Left forelimb (tissue), 1 donor: Measurements from ENCODE around the gene NAAA.
"Not testable (repeated sequence)": the region's sequence is repeated elsewhere in the genome, so short reads cannot be mapped to it uniquely, and the experiment has no call there.

Experiments used
- DNase-seq: peaks from one replicate; pipeline ENCODE4 v3.0.0-alpha.2; 2018; ENCODE audit warnings: low spot score

The NAAA gene

DNA sequence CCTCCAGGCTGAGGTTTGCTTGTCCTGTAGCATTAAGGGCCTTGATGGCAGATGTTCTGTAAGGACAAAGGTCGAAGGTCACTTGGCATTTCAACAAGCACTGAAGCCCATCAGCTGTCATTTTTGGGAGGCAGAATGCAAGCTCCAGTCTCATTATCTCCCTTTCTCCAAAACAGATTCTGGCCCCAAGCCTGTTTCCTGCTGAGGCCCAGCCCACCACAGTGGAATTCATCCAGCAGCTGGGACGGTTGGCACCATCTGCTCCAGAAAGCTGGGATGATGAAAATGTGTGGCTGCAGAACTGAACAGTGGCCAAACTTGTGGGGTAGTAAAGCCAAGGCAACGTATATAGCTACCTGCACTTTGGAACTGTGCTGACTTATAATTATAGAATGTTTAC lies 20.9 kb downstream of the NAAA start:
- no peak for DNase-seq

GRCh38 chr4:75916091-75916661 lies 24.6 kb downstream of the NAAA start:
- DNase-seq = no peak

DNA sequence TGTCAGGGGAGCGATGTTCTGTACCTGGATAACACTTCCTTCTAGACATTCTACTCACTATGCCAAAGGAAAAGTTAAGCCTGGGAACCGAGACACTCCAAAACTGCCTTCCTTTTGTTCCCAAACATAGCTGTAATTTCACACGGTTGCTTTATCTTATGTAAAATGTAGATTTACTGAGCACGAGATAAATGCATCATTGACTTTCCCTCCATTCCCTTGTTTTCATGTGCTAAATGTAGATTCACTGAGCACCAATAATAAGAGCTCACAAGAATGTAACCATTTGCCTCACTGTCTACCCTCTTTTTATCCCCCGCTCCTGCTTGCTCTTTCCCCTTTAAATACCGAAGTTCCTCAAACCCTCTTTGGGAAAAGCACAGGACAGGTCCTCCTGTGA lies 27.8 kb downstream of the NAAA start:
- no peak for DNase-seq

- not testable (repeated sequence) for DNase-seq
Observed at GRCh38 chr4:75910831-75911230, 30.0 kb downstream of the NAAA start.

GRCh38 chr4:75909405-75909804 lies 31.4 kb downstream of the NAAA start:
- DNase-seq = no peak

DNA sequence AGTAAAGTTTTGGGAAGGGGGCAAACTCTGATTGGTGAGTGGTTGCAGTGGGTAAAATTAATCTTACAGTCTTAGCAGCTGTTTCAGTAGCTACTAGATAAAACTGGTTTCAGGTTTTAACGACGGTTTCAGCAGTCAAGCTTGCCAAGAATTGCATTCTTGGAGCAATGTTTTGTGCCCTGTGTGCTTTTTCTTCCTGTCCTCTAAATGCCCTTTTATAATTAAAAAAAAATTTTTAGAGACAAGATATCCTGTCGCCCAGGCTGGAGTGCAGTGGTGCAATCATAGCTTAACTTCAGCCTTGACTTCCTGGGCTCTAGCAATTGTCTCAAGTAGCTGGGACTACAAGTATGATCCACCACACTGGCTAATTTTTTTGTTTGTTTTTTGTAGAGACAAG lies 32.3 kb downstream of the NAAA start:
- DNase-seq = no peak

GRCh38 chr4:75907966-75908365 lies 32.8 kb downstream of the NAAA start:
- DNase-seq = no peak

GRCh38 chr4:75904076-75904475 lies 36.7 kb downstream of the NAAA start:
- no peak for DNase-seq

DNA sequence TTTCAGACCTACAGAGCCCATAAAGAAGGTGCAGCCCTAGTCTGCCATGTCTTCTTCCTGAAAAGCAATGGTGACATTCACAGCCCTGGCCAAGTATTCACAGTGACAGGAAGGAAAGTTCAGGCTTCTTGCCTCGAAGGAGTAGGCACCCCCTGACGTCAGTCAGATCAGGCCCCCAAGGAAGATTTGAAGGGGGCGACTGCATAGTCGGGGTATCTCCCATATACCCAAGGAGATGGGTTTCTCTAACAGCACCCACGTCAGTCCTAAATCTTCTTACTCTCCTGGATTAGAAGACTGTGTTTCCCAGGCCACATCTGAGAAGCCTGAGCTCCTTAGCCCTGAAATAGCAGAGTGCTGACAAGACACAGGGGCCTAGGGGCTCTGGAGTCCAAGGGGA lies 38.5 kb downstream of the NAAA start, which contains the start of gene PPEF2:
Gene PPEF2, minus strand, starts transcription at position 101 of the 400 bp plus-strand sequence. CDS start 6,127 bp downstream, outside the sequence.
- DNase-seq = no peak

DNA sequence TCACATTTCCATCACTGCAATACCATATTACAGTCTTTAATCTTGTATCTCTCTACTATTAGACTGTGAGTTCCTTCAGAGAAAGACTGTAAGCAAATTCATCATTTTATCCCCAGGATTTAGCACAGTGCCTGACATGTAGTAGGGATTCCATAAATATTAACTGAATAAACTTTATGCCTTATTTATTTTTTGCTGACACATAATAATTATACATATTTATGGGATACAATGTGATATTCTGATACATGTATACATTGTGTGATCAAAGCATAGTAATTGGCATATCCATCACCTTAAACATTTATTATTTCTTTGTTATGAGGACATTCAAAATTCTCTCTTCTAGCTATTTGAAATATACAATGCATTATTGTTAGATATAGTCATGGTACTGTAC lies 42.3 kb downstream of the NAAA start:
- no peak for DNase-seq

DNA sequence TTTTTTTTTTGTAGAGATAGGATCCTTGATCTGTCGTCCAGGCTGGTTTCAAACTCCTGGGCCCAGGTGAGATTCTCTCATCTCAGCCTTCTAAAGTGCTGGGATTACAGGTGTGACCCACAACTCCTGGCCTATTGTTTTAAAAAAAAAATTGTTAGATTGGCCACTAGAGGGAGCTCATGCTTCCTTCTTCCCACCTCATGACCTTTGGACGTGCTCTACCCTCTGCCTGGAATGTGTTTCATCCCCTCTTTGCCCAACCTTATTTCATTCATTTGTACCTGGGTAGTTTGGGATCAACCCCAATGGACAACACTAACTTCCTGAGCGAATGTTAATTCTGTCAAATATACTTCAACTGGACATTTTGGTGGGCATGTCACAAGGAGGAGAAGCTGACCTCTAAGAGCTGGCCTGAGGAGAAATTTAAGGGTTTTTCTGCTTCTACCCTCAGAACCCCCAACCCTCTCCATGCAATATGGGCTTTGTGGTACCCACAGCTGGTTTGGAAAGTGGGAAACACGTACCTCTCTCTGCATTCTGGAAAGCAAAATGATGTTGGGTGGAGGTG lies 45.0 kb downstream of the NAAA start:
- DNase-seq = no peak

GRCh38 chr4:75892508-75892907 lies 48.3 kb downstream of the NAAA start:
- DNase-seq = no peak

DNA sequence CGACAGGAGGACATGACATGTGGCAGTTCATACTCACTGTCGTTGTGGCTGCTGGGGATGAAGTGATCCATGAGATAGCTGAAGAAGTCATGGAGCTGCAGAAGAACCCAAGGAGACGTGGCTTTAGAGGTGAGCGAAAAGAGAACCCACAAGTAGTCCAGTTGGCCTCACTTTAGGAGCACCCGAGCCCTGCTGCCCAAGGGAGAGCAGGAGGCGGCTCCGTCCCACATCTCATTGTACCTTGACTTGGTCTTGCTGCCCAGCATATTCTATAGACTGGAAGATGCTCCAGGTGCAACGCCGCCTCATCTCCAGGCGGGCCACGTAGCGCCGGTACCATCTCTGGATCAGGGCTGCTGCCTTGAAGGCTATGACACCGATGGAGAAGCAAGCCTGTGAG lies 49.2 kb downstream of the NAAA start:
- DNase-seq = no peak

- DNase-seq = no peak
Observed at GRCh38 chr4:75889537-75890199, 51.1 kb downstream of the NAAA start.

DNA sequence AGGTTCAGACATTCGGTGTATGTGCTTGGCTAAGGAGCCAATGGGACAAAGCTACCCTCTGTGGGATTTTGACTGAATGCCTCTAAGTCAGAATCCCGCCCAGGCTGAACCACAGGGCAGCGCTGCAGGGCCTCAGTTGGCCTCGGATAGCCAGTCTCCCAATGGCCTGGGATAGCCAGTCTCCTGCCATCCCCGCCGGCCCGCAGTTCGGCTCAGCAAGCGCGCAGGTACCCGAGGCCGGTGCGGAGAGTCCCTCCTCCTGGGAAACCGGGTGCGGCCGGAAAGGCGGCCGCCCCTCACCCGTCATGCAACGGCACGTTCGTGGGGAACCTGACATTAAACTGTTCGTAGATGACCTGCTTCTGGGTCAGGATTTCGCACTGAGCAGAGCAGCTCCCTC lies 54.7 kb downstream of the NAAA start:
- no peak for DNase-seq

GRCh38 chr4:75881476-75881875 lies 59.3 kb downstream of the NAAA start:
- DNase-seq = no peak

DNA sequence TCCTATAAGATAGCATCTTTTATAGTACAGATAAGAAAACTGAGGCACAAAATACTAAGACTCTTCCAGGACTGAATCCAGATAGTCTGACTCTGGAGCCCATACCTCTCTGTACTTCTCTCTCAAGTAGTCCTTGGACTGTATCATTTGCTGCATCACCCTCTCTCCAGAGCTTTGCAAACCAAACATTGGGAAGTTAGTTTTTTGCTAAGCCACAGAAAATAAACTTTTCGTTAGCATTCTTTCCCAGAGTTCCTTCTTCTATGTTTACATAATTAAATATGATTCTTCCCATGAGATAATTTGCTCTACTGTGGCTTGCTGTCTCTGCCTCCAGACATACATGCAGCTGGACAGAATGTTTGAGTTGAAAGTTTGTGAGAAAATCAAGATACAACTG lies 60.5 kb downstream of the NAAA start:
- no peak for DNase-seq

- DNase-seq = no peak
Observed at GRCh38 chr4:75878246-75878756, 62.5 kb downstream of the NAAA start.

- DNase-seq = no peak
Observed at GRCh38 chr4:75876218-75876617, 64.6 kb downstream of the NAAA start.

DNA sequence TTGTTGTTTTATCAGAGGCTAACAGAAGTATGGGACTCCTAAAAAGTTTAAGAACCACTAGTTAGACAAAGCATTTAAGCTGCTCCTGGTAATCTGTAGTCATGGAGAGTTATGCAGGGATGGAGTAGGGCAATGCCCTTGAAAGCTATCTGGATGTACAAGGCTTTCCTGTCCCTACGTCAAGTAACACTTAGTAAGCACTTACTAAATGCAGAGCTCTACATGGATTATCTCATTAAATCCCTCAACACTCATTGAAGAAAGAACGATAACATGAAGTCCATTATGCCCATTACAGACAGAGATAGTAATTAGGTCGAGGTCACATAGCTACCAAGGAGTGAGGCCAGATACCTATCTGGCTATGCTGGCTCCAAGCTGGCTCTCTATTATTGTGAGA lies 71.7 kb downstream of the NAAA start:
- no peak for DNase-seq

- DNase-seq = no peak
Observed at GRCh38 chr4:75867130-75867529, 73.7 kb downstream of the NAAA start.
